ENCODE data around the gene PLK1.

Gene PLK1

DNA sequence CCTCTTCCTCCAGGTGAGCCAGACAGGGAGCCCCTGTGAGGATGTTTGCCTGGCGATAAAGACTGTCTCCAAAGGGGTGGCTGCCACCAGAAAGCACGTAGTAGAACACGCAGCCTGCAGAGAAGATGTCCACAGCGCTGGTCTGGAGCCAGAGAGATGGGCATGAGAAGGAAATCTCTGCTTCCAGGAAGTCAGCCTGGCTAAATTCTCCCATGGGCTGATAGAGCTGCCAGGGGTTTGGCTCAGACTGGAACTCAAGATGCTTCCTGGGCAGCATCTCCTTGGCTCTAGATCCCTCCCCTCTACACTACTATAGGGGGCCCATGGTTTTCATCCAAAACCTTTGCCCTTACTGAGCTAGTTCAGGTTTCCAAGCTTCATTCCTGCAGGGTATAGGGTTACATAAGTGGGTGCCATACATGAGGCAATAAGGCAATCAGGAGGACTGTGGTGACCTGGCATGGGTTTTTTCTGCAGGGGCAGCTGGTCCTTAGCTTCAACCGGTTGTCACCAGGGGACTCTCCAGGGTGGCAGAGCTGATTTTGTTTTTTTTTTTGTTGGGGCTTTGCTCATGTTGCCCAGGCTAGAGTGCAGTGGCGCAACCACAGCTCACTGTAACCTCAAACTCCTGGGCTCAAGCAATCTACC, 13.6 kb downstream of the PLK1 start:
- Mint-ChIP-seq H3K27ac (no peak overlapping the region), H3K9me3 (ENCODE audit: low read depth) (no peaks in the 10 kb centered on the region), H3K36me3 (peaks cover 11% of the 10 kb centered on the region), H3K4me3 (no peak overlapping the region), H3K27me3 (peaks cover 1% of the 10 kb centered on the region), H3K4me1 (ENCODE audit: low read depth) (peaks cover 1% of the 10 kb centered on the region)

DNA sequence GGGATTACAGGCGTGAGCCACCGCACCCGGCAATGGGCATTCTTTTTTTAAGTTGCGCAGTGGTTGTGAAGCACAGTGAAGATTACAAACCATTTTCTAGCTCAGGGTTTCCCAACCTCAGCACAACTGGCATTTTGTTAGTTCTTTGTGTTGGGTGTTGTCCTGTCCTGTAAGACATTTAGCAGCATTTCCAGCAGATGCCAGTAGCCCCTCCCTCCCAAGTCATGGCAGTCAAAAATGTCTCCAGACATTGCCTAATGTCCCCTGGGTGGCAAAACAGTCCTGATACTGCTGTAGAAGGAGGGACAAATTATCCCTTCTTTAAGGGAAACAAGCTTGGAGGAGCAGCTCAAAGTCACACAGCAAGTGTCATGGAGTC, 15.6 kb downstream of the PLK1 start:
- Mint-ChIP-seq H3K27ac (no peak overlapping the region), H3K36me3 (peaks cover 2% of the 10 kb centered on the region), H3K4me1 (ENCODE audit: low read depth) (peaks cover 1% of the 10 kb centered on the region), H3K9me3 (ENCODE audit: low read depth) (no peaks in the 10 kb centered on the region), H3K4me3 (no peak overlapping the region), H3K27me3 (peaks cover 1% of the 10 kb centered on the region)

DNA sequence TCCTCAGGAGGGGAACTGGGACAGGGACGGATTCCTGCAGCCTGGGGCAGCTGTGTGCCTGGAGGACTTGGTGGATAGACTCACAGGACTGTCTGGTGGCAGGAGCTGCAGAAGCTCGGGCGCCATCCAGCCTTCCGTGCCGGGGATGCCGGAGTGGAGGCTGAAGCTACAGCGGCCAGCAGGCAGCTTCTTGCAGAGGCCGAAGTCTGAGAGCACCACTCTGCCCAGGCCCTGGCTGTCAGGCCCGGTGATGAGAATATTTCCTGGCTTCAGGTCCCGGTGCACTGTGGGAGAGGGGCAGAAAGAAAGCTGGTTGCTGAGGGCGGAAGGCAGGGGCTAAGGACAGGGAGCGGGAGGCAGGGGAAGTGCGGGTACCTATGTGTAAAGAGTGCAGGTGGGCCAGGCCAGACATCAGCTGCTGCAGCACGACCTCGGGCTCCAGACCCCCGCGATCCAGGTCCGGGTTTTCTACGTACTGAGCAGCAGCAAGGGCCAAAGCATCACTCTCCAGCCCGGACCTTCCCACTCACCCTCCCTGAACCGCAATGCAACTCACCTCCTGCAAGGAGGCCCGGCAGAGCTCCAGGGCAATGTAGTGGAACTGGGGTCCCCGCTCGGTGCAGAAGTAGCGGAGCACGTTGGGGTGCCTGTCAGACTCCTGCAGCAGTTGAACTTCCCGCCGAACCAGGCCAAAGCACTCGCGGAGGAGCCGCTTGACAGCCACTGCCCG, 16.1 kb downstream of the PLK1 start:
- H3K27me3 Mint-ChIP-seq, result peaks cover 1% of the 10 kb centered on the region
- peaks cover 1% of the 10 kb centered on the region for H3K4me1 Mint-ChIP-seq (ENCODE audit: low read depth)
- H3K9me3 Mint-ChIP-seq (ENCODE audit: low read depth), result no peaks in the 10 kb centered on the region
- H3K4me3 Mint-ChIP-seq, result no peak overlapping the region
- H3K27ac Mint-ChIP-seq, result no peak overlapping the region
- no peaks in the 10 kb centered on the region for H3K36me3 Mint-ChIP-seq

DNA sequence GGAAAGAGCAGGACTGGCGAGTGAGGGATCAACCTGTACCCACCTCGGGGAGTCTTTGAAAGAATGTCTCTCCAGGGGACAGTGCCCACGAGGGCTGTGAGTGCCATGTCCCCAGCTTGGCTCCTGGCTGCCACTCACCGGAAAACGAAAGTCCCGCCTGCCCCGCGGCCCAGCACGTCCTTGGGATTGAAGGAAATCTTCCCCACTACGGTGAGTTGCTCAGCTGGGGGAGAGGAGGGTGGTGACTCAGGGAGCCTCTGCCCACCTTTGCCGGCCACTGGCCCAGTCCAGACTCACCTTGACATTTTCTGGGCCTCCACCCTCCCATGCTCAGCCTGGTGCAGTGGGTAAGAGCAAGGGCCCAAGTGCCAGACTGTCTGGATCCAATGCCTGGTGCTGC, 17.1 kb downstream of the PLK1 start:
- H3K4me1 Mint-ChIP-seq (ENCODE audit: low read depth), result peaks cover 1% of the 10 kb centered on the region
- no peaks in the 10 kb centered on the region for H3K36me3 Mint-ChIP-seq
- H3K27me3 Mint-ChIP-seq, result peaks cover 1% of the 10 kb centered on the region

DNA sequence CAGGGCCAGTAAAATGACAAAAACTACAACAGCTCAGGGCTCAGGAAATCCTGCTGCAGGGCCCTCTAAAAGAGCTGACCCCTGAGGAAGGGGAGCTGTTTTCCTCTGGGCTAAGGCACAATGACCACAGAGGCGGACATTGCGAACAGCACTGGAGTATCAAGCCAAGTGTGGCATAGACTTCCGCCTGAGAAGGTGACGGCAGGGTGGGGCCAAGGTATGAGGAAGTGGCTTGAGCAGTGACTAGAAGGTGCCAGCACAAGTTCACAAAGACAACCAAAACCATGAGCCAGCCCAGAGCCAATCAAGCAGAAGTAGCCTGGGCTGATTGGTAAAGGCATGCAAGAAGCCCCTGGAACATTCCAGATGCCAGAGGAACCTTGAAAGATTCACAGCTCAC, 20.4 kb downstream of the PLK1 start:
- Mint-ChIP-seq H3K27me3 (peaks cover 4% of the 10 kb centered on the region), H3K36me3 (no peaks in the 10 kb centered on the region), H3K4me3 (no peak overlapping the region), H3K27ac (no peak overlapping the region), H3K4me1 (ENCODE audit: low read depth) (peaks cover 1% of the 10 kb centered on the region), H3K9me3 (ENCODE audit: low read depth) (peaks cover 5% of the 10 kb centered on the region)

More for the DNA sequence above, 17.1 kb downstream of the PLK1 start:
- H3K9me3 Mint-ChIP-seq (ENCODE audit: low read depth), result no peaks in the 10 kb centered on the region
- H3K27ac Mint-ChIP-seq, result no peak overlapping the region
- H3K4me3 Mint-ChIP-seq, result no peak overlapping the region

DNA sequence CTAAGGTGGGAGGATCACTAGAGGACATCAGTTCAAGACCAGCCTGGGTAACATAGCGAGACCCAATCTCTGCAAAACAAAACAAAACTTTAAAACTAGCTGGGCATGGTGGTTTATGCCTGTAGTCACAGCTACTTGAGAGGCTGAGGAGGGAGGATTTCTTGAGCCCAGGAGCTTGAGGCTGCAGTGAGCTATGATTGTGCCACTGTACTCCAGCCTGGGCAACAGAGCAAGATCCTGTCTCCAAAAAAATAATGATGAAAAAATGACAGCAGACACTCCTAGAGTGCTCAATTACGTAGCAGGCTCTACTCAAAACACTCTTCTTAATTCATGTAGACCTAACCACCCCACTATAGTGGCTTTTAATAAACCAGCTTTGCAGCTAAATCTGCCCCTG, 21.4 kb downstream of the PLK1 start:
- H3K27me3 Mint-ChIP-seq, result peaks cover 7% of the 10 kb centered on the region
- no peaks in the 10 kb centered on the region for H3K36me3 Mint-ChIP-seq
- H3K9me3 Mint-ChIP-seq (ENCODE audit: low read depth), result peaks cover 5% of the 10 kb centered on the region
- H3K27ac Mint-ChIP-seq, result no peak overlapping the region
- no peaks in the 10 kb centered on the region for H3K4me1 Mint-ChIP-seq (ENCODE audit: low read depth)
- H3K4me3 Mint-ChIP-seq, result no peak overlapping the region

DNA sequence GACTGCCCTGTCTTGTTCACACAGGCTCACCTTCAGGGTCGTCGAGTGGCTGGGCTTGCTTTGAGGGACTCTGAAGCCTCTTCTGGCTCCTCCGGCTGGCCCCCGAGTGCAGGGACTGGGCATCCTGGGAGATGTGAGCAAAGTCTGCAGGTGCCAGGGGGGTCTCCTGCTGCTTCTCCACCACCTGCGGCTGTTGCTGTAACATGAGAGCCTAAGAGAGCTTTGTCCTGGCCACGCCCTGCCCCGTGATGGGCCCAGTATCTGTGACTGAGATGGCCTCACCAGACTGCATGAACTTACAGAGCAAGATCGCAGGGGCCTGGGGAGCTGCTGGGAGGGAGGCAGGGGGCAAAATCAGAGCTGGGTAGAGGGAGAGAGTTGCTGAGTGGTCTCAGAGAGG, 21.8 kb downstream of the PLK1 start:
- peaks cover 5% of the 10 kb centered on the region for H3K9me3 Mint-ChIP-seq (ENCODE audit: low read depth)
- H3K4me3 Mint-ChIP-seq, result no peak overlapping the region
- no peak overlapping the region for H3K27ac Mint-ChIP-seq
- H3K4me1 Mint-ChIP-seq (ENCODE audit: low read depth), result no peaks in the 10 kb centered on the region
- H3K36me3 Mint-ChIP-seq, result no peaks in the 10 kb centered on the region
- H3K27me3 Mint-ChIP-seq, result peaks cover 10% of the 10 kb centered on the region

DNA sequence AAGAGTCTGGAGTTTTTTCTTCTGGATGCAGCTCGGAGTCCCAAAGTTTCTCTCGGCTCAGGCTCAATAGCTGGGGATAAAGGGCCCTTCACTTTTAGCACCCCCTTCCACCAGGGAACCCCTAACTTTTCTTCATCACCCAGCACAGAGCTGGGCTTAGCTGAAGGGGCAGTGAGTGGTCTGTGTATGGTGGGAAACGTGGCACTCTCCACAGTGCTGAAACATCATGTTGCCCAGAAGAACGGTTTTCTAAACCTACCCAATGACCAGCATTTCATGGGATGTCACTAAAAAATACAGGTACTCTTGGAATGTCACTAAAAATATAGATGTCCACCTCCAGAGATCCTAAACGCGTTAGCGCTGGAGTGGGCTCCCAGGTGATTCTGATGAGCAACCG, 22.4 kb downstream of the PLK1 start:
- no peaks in the 10 kb centered on the region for H3K4me1 Mint-ChIP-seq (ENCODE audit: low read depth)
- H3K4me3 Mint-ChIP-seq, result no peak overlapping the region
- H3K27me3 Mint-ChIP-seq, result peaks cover 10% of the 10 kb centered on the region
- peaks cover 5% of the 10 kb centered on the region for H3K9me3 Mint-ChIP-seq (ENCODE audit: low read depth)
- no peak overlapping the region for H3K27ac Mint-ChIP-seq
- no peaks in the 10 kb centered on the region for H3K36me3 Mint-ChIP-seq

DNA sequence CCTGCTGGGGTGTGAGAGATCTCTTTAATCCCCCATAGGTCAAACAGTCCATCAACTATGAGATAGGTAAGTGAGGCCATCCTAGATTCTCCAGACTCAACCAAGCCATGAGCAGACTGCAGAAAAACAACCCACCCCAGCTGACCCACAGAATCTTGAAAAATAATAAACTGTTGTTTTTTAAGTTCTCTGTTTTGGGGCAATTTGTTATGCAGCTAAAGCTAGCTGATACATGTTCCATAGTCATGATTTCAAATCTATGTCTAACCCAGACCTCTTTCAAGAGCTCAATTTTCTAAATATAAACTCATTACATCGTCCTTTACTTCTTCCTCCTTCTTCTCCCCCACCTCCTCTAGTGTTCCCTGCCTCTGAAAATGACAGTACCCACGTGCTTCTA, 24.3 kb downstream of the PLK1 start:
- no peak overlapping the region for H3K4me3 Mint-ChIP-seq
- no peaks in the 10 kb centered on the region for H3K36me3 Mint-ChIP-seq
- H3K27ac Mint-ChIP-seq, result no peak overlapping the region
- H3K27me3 Mint-ChIP-seq, result peaks cover 9% of the 10 kb centered on the region
- H3K9me3 Mint-ChIP-seq (ENCODE audit: low read depth), result peaks cover 5% of the 10 kb centered on the region
- no peaks in the 10 kb centered on the region for H3K4me1 Mint-ChIP-seq (ENCODE audit: low read depth)

DNA sequence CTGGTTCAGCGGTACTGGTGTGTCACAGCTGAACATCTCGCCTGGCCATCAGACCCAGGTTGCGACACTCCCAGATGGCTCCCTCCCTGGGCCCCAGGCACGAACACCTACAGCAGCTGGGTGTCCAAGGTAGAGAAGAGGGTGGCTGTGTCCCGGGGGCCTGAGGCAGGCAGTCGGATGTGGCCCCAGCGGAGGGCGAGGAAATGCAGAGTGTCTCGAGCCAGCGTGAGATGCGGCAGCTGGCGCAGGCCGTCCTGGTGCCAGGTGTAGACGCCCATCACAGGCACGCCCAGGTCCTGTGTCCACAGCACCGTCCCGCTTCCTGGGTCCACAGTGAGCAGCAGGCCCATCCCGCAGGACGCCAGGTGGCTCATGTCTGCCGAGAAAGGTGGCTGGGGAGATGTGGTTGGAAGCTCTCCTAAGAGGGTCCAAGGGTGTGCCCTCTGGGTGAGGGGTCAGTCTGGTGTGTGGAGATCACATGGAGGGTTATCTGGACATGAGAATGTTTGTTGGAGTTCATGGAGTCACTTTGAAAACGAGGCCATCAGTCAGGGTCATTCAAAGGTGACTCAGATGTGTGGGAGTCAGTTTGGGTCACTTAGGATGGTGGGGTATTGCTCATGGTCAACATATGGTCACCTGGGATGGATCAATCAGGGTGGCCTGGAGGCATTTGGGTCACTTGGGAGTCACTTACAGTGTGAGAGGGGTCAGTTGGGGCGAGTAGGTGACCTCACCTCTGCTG, 26.3 kb downstream of the PLK1 start:
- H3K4me3 Mint-ChIP-seq, result no peak overlapping the region
- peaks cover 2% of the 10 kb centered on the region for H3K36me3 Mint-ChIP-seq
- no peaks in the 10 kb centered on the region for H3K4me1 Mint-ChIP-seq (ENCODE audit: low read depth)
- no peak overlapping the region for H3K27ac Mint-ChIP-seq
- peaks cover 14% of the 10 kb centered on the region for H3K9me3 Mint-ChIP-seq (ENCODE audit: low read depth)
- peaks cover 10% of the 10 kb centered on the region for H3K27me3 Mint-ChIP-seq

DNA sequence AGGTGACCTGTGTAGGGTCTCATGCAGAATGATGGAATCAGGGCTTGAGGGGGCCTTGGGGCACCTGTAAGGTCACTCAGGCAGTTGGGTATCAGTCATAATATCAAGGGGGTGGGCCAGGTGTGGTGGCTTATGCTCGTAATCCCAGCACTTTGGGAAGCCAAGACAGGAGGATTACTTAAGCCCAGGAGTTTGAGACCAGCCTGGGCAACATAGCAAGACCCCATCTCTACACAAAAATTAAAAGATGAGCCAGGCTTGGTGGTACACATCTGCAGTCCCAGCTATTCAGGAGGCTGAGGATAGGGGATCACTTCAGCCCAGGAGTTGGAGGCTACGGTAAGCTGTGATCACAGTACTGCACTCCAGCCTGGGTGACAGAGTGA, 26.8 kb downstream of the PLK1 start:
- H3K9me3 Mint-ChIP-seq (ENCODE audit: low read depth), result peaks cover 19% of the 10 kb centered on the region
- peaks cover 2% of the 10 kb centered on the region for H3K36me3 Mint-ChIP-seq
- peaks cover 13% of the 10 kb centered on the region for H3K27me3 Mint-ChIP-seq
- H3K4me3 Mint-ChIP-seq, result no peak overlapping the region
- H3K27ac Mint-ChIP-seq, result no peak overlapping the region
- H3K4me1 Mint-ChIP-seq (ENCODE audit: low read depth), result no peaks in the 10 kb centered on the region

DNA sequence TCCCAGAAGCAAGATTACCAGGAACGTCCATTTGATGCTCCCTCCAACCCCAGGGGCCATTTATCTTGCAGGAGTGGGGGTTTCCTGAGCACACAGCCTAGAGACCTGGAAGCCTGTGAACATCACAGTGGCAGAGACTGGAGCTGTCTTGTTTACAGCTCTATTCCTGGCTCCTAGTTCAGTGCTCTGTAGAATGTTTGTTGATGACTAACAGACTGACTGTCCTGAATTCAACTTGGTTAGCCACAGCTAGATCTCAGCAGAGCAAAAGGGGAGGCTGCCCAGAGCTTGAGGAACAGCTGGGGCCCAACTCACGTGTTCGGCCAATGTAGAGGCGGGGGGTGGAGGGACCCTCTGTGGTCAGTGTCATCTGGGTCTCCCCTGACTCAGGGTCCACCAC, 27.8 kb downstream of the PLK1 start:
- H3K9me3 Mint-ChIP-seq (ENCODE audit: low read depth), result peaks cover 19% of the 10 kb centered on the region
- H3K4me1 Mint-ChIP-seq (ENCODE audit: low read depth), result no peaks in the 10 kb centered on the region
- H3K36me3 Mint-ChIP-seq, result peaks cover 2% of the 10 kb centered on the region
- no peak overlapping the region for H3K4me3 Mint-ChIP-seq
- peaks cover 16% of the 10 kb centered on the region for H3K27me3 Mint-ChIP-seq
- no peak overlapping the region for H3K27ac Mint-ChIP-seq

DNA sequence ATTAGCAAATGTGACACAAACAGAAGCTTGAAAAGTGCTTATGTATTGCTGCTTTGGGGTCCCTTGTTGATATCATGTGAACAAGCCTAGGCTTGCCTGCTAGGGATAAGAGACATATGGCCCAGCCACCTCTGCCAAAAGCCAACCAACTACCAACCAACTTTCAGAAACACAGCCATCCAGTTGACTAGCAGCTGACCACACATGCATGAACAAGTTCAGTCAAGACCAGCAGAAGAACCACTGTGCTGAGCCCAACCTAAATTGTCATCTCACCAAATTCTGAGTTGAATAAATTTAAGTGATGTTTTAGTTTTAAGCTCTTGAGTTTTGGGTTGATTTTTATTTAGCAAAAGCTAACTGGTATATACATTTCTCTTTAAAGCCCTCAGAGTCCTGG, 30.8 kb downstream of the PLK1 start:
- no peaks in the 10 kb centered on the region for H3K4me1 Mint-ChIP-seq (ENCODE audit: low read depth)
- H3K27ac Mint-ChIP-seq, result no peak overlapping the region
- peaks cover 14% of the 10 kb centered on the region for H3K9me3 Mint-ChIP-seq (ENCODE audit: low read depth)
- no peak overlapping the region for H3K4me3 Mint-ChIP-seq
- H3K36me3 Mint-ChIP-seq, result peaks cover 2% of the 10 kb centered on the region
- H3K27me3 Mint-ChIP-seq, result peaks cover 23% of the 10 kb centered on the region

DNA sequence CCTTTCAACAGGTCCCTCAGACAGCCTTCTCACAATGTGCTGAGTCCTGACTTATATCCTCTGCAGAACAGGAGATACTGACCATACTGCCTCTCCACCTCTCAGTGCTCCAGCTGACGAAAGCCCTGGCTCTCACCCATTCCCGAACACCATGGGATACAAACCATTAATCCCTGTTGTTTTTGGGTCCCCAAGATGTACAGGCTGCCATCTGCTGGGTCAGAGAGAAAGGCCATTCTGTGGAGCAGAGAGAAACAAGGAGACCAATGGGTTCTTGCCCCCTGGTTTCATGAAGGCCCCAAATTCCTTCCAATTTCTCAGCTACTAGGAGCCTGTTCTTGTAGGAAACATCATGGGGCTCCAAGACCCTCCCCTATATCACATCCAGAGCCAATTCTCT, 31.3 kb downstream of the PLK1 start:
- Mint-ChIP-seq H3K9me3 (ENCODE audit: low read depth) (peaks cover 14% of the 10 kb centered on the region), H3K4me3 (no peak overlapping the region), H3K36me3 (peaks cover 2% of the 10 kb centered on the region), H3K27ac (no peak overlapping the region), H3K27me3 (peaks cover 27% of the 10 kb centered on the region), H3K4me1 (ENCODE audit: low read depth) (no peaks in the 10 kb centered on the region)

DNA sequence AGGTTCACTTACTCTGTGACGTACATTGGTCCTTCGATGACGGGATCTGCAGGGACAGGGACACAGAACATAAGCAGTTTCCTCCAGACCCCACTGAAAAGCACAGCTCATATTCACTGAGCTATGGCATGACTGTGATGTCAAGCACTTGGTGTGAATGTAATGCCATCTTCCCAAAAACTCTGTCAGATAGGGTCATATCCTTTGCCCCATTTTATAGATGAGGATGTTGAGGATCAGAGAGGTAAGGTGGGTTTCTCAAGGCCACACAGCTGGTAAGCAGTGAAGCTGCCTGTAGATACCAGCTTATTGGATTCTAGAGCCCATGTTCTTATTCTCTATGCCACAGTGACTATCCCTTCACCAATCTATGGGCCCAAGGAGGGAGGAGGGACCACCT, 31.8 kb downstream of the PLK1 start:
- Mint-ChIP-seq H3K9me3 (ENCODE audit: low read depth) (peaks cover 14% of the 10 kb centered on the region), H3K27ac (no peak overlapping the region), H3K4me3 (no peak overlapping the region), H3K4me1 (ENCODE audit: low read depth) (no peaks in the 10 kb centered on the region), H3K27me3 (peaks cover 23% of the 10 kb centered on the region), H3K36me3 (peaks cover 2% of the 10 kb centered on the region)

All from activated naive CD8-positive, alpha-beta T cell (primary cell).